AG04450 (cell line): Measurements from ENCODE around the gene TMPRSS6. TPM values are rescaled to one million over a fixed set of nuclear protein-coding genes. Genes with fewer than 3 reads are reported as not detected.

ENCODE experiments used
- CTCF ChIA-PET: fragments of 300-600, 350-600 bp; formaldehyde crosslinking; extraction: SDS; loops from one replicate; lab custom pipeline; 2022; ENCODE audit warnings: antibody characterized with exemption, inconsistent platforms; lab: Charles Lee
- POLR2A ChIA-PET: fragments of 350-600 bp; formaldehyde crosslinking; extraction: SDS; loops from one replicate; lab custom pipeline; 2021; ENCODE audit warnings: antibody characterized with exemption, inconsistent platforms; lab: Yijun Ruan, JAX
- DNase-seq: peaks from one replicate; pipeline ENCODE4 v3.0.0-alpha.2; 2011; ENCODE audit warnings: low read depth, low spot score
- H3K27ac ChIP-seq: one replicate; pipeline ENCODE4 v1.5.1; 2012; ENCODE audit warnings: low read depth, low read length, control low read depth
- H3K27me3 ChIP-seq: one replicate; pipeline ENCODE4 v1.6.0; 2012; ENCODE audit warnings: low read length; ENCODE audit not compliant: control insufficient read depth, insufficient read depth
- H3K4me3 ChIP-seq: 2 replicates; pipeline ENCODE4 v1.5.1; 2011; ENCODE audit warnings: mild to moderate bottlenecking, low read depth, low read length, control low read depth
- H3K9me3 ChIP-seq: 2 replicates; pipeline ENCODE4 v1.5.1; 2012; ENCODE audit warnings: low read length; ENCODE audit not compliant: control insufficient read depth, insufficient read depth
- polyA plus RNA-seq: library from polyadenylated mRNA; depleted of rRNA; stranded (reverse); fragments of >200 nt; gene quantifications from 2 replicates; pipeline ENCODE4 v1.2.3, GENCODE V29; 2011
- TF ChIP-seq, protein P1 (sequence below): IDR thresholded peaks from 2 replicates; pipeline ENCODE4 v1.5.1; 2011; ENCODE audit warnings: low read depth, low read length, control low read depth, inconsistent platforms

TMPRSS6 gene
- polyA plus RNA-seq, 1 experiment = not detected

DNA sequence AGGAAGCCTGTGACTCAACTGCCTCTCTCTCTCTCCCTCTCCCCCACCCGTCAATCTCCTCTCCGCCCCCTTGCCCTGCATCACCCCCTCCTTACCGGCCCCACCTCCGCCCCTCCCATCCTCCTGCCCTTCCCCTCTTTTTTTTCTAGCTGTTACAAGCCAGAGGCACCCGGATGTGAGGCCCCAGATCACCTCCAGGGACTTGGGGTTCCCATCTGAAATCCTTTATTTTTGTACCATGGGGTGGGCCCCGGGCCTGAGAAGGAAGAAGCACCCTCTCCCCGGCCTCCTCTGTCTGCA is 47.2 kb downstream of the TMPRSS6 start:
- no peaks in the 10 kb centered on the region; the same call in 1 of the 2 replicates for H3K9me3 ChIP-seq
- no peak overlapping the region for H3K27ac ChIP-seq
- no peak overlapping the region for H3K4me3 ChIP-seq
- CTCF ChIA-PET = no interaction called here
- no peak for DNase-seq
- H3K27me3 ChIP-seq = no peaks in the 10 kb centered on the region
- TF ChIP-seq, protein P1, sequence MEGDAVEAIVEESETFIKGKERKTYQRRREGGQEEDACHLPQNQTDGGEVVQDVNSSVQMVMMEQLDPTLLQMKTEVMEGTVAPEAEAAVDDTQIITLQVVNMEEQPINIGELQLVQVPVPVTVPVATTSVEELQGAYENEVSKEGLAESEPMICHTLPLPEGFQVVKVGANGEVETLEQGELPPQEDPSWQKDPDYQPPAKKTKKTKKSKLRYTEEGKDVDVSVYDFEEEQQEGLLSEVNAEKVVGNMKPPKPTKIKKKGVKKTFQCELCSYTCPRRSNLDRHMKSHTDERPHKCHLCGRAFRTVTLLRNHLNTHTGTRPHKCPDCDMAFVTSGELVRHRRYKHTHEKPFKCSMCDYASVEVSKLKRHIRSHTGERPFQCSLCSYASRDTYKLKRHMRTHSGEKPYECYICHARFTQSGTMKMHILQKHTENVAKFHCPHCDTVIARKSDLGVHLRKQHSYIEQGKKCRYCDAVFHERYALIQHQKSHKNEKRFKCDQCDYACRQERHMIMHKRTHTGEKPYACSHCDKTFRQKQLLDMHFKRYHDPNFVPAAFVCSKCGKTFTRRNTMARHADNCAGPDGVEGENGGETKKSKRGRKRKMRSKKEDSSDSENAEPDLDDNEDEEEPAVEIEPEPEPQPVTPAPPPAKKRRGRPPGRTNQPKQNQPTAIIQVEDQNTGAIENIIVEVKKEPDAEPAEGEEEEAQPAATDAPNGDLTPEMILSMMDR = no peak
- POLR2A ChIA-PET = no interaction called here

DNA sequence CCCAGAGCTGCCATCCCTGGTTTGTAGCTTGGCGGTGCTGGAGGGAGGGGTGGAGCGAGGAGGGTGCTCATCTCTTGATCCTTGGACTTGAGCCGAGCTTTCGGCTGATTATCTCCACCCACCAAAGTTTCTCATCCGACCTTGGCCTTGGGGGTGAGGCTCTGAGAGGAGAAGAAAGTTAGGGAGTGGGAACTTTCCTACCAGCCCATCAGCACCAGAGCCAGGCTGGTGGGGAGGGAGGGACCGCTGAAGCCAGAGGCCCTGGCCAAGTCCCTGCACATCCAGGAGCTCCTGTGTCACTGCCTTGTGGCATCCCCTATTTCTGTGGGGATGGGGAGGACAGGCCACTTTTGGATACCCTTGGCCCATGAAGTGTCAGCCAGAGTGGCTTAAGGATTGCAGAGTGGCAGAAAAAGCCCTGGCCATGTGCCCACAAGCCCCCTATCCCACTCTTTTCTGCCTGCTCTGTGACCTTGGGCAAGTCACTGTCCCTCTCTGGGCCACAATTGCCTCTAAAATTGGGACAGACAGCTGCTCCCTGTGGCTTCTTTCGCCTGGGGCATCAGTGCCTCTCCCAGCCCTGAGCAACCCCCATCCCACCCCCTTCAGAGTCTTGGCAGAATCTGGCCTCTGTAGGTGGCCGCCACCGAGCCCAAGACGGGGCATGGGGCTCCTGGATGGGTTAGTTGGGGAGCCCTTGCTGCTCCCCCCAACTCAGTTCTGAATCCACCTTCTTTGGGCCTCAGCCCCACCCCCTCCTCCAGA is 47.7 kb downstream of the TMPRSS6 start:
- ChIA-PET CTCF (no interaction called here), POLR2A (no interaction called here)
- H3K9me3 ChIP-seq = no peaks in the 10 kb centered on the region; the same call in 1 of the 2 replicates
- no peaks in the 10 kb centered on the region for H3K27me3 ChIP-seq
- no peak overlapping the region for H3K4me3 ChIP-seq
- DNase-seq = no peak
- H3K27ac ChIP-seq = no peak overlapping the region
- TF ChIP-seq, protein P1 = no peak

DNA sequence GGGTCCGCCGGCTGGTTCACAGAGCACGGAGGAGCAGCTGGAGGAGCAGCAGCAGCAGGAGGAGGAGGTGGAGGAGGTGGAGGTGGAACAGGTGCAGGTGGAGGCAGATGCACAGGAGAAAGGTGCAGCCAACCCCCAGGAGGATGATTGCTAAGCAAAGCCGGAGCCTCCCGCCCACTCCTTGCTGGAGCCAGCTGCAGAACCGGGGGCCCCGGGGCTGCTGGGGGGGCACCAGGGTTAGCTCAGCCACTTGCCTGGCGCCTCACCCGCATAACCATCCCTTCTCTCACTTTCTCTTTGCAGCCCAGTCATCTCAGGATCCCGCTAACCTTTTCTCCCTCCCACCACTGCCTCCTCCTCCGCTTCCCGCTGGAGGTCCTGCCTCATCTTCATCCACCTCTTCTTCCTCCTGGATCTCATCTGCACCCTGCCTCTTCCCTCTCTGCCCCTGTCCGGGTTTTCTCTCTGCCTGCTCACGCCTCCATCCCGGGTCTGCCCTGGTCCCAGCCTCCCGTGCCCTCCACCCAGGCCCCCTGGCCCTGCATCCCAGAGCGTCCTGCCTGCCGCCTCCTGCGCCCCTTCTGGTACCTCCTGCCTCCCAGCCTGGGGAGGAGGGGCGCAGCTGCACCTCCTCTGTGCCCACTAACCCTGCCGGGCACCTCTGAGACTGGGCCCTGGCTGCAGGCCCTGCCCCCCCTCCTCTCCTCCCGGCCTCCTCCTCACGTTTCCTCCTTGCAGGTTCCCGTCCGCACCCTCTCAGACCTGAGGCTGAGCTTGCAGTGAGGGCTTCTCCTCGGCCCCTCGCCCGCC is 48.5 kb downstream of the TMPRSS6 start:
- Histone ChIP-seq H3K4me3 (no peak overlapping the region), H3K27ac (no peak overlapping the region), H3K9me3 (no peaks in the 10 kb centered on the region; the same call in 1 of the 2 replicates), H3K27me3 (no peaks in the 10 kb centered on the region)
- ChIA-PET CTCF (no interaction called here), POLR2A (no interaction called here)
- DNase-seq = no peak
- TF ChIP-seq, protein P1 = no peak

DNA sequence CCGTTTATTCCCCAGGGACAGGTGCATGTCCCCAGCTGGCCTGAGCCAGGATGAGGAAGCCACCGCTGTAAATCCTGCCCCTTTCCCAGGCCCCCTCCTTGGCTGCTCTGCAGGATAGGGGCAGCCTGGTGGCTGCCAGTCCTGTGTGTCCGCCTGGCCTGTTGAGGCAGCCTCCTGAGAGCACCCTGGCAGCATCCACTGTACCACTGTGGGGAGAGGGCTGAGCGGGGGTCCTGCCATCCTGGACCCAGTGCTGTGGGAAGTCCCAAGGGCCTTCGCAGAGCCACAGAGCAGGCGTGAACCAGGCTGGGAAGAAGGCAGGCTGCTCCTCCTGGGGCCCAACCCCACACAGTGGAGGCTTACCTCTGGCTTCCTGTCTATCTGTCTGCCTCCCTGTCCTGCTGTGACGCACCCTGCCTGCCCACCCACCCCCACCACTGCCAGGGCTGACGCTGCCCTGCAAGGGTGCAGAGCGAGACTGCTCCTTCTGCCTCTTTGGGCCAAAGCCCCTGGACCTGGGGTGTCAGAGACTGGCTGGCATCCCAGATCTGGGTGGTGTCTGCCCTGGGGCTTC is 49.5 kb downstream of the TMPRSS6 start:
- ChIA-PET CTCF (no interaction called here), POLR2A (no interaction called here)
- no peak overlapping the region for H3K4me3 ChIP-seq
- no peak for DNase-seq
- H3K9me3 ChIP-seq = no peaks in the 10 kb centered on the region; the same call in 1 of the 2 replicates
- TF ChIP-seq, protein P1 = no peak
- no peaks in the 10 kb centered on the region for H3K27me3 ChIP-seq
- H3K27ac ChIP-seq = no peak overlapping the region
